Endodermal cell (in vitro differentiated cells): ENCODE data around the gene PAQR9. TPM values are rescaled to one million over a fixed set of nuclear protein-coding genes. Genes with fewer than 3 reads are reported as not detected.

Experiments used
- DNase-seq: peaks from one replicate; pipeline ENCODE4 v3.0.0-alpha.2; 2017
- H3K27ac ChIP-seq: 2 replicates; pipeline ENCODE4 v1.5.1; 2013; ENCODE audit warnings: mild to moderate bottlenecking, low read depth, low read length, moderate library complexity
- H3K27me3 ChIP-seq: 2 replicates; pipeline ENCODE4 v1.6.1; 2013; ENCODE audit warnings: mild to moderate bottlenecking, low read length, moderate library complexity; ENCODE audit not compliant: insufficient read depth, control insufficient read depth, poor library complexity, severe bottlenecking
- H3K36me3 ChIP-seq: 2 replicates; pipeline ENCODE4 v1.7.0; 2013; ENCODE audit warnings: mild to moderate bottlenecking, low read length, moderate library complexity; ENCODE audit not compliant: control insufficient read depth, insufficient read depth
- H3K4me1 ChIP-seq: one replicate; pipeline ENCODE4 v1.7.0; 2013; ENCODE audit warnings: low read length; ENCODE audit not compliant: control insufficient read depth, insufficient read depth
- H3K4me3 ChIP-seq: 2 replicates; pipeline ENCODE4 v1.5.1; 2013; ENCODE audit warnings: mild to moderate bottlenecking, low read length, moderate library complexity
- H3K9ac ChIP-seq: 2 replicates; pipeline ENCODE4 v1.6.1; 2013; ENCODE audit warnings: mild to moderate bottlenecking, low read length, moderate library complexity; ENCODE audit not compliant: poor library complexity, severe bottlenecking; ENCODE audit errors: extremely low read depth
- H3K9me3 ChIP-seq: 2 replicates; pipeline ENCODE4 v1.6.1; 2013; ENCODE audit warnings: mild to moderate bottlenecking, low read length, moderate library complexity; ENCODE audit not compliant: control insufficient read depth
- H3K27ac Mint-ChIP-seq: 2 replicates; pipeline ENCODE4 v1.8.0; 2020; ENCODE audit warnings: mixed read lengths
- H3K27me3 Mint-ChIP-seq: 2 replicates; pipeline ENCODE4 v1.8.0; 2021; ENCODE audit warnings: mild to moderate bottlenecking, mixed read lengths; ENCODE audit not compliant: insufficient read depth
- H3K36me3 Mint-ChIP-seq: 2 replicates; pipeline ENCODE4 v1.8.0; 2020; ENCODE audit warnings: low read depth, mixed read lengths
- H3K4me1 Mint-ChIP-seq: 2 replicates; pipeline ENCODE4 v1.8.0; 2020; ENCODE audit warnings: mixed read lengths
- H3K4me3 Mint-ChIP-seq: 2 replicates; pipeline ENCODE4 v1.8.0; 2020; ENCODE audit warnings: mild to moderate bottlenecking, moderate library complexity, mixed read lengths
- H3K9me3 Mint-ChIP-seq: 2 replicates; pipeline ENCODE4 v1.8.0; 2020; ENCODE audit warnings: mild to moderate bottlenecking, mixed read lengths
- WGBS, 2 experiments: methylation state at CpG; one replicate each; pipeline versions ENCODE4 v1.1.5 to v1.1.7; 2013; ENCODE audit warnings: missing lambda C conversion rate in 2 of 2, mixed read lengths in 1 of 2; ENCODE audit not compliant: insufficient coverage in 1 of 2, insufficient read length in 1 of 2; 5-methylcytosine and 5-hydroxymethylcytosine counted together
- total RNA-seq, 2 donors: library from RNA; stranded (reverse); fragmentation: NEBNext Ultra II Directional in 1 of 2; extraction: Animal tissue kit (Norgen Biotek cat#: 25700) in 1 of 2; gene quantifications; 2 replicates in 1 of 2; 3 replicates in 1 of 2; pipeline ENCODE4 v1.2.1, GENCODE V29; 2021
- TF ChIP-seq, protein P1 (sequence below): fragments of 200-600 bp; sonication (generic); conservative IDR thresholded peaks from 2 replicates; pipeline ENCODE4 v1.5.0; 2021; ENCODE audit warnings: antibody characterized with exemption, mild to moderate bottlenecking

PAQR9 gene
- total RNA-seq, 2 donors from 2014 or later, result 4.2 to 11.1 TPM

- no peaks in the 10 kb centered on the region for H3K4me1 ChIP-seq
- no peak overlapping the region for H3K27ac ChIP-seq
- H3K27me3 ChIP-seq, result no peaks in the 10 kb centered on the region
- WGBS, 2 experiments, result 92 to 100% methylated on average over 1 of the region's 1 CpG
- H3K9me3 ChIP-seq, result no peaks in the 10 kb centered on the region
- no peak overlapping the region for H3K9ac ChIP-seq
- H3K4me3 ChIP-seq, result no peak overlapping the region
- no peaks in the 10 kb centered on the region for H3K36me3 ChIP-seq
- H3K4me3 Mint-ChIP-seq, result no peak overlapping the region
- TF ChIP-seq, protein P1, sequence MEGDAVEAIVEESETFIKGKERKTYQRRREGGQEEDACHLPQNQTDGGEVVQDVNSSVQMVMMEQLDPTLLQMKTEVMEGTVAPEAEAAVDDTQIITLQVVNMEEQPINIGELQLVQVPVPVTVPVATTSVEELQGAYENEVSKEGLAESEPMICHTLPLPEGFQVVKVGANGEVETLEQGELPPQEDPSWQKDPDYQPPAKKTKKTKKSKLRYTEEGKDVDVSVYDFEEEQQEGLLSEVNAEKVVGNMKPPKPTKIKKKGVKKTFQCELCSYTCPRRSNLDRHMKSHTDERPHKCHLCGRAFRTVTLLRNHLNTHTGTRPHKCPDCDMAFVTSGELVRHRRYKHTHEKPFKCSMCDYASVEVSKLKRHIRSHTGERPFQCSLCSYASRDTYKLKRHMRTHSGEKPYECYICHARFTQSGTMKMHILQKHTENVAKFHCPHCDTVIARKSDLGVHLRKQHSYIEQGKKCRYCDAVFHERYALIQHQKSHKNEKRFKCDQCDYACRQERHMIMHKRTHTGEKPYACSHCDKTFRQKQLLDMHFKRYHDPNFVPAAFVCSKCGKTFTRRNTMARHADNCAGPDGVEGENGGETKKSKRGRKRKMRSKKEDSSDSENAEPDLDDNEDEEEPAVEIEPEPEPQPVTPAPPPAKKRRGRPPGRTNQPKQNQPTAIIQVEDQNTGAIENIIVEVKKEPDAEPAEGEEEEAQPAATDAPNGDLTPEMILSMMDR, result no peak
- H3K4me1 Mint-ChIP-seq, result peaks cover 7% of the 10 kb centered on the region
- peaks cover 14% of the 10 kb centered on the region for H3K27me3 Mint-ChIP-seq
- no peaks in the 10 kb centered on the region for H3K9me3 Mint-ChIP-seq
- no peak overlapping the region for H3K27ac Mint-ChIP-seq
- H3K36me3 Mint-ChIP-seq, result no peaks in the 10 kb centered on the region
- DNase-seq, result no peak
Observed at GRCh38 chr3:142913432-142913831, 50.0 kb downstream of the PAQR9 start.

GRCh38 chr3:142912402-142913172 lies 50.9 kb downstream of the PAQR9 start:
- Histone ChIP-seq H3K9ac (no peak overlapping the region), H3K4me1 (no peaks in the 10 kb centered on the region), H3K27ac (no peak overlapping the region), H3K36me3 (no peaks in the 10 kb centered on the region), H3K27me3 (no peaks in the 10 kb centered on the region), H3K9me3 (no peaks in the 10 kb centered on the region), H3K4me3 (no peak overlapping the region)
- TF ChIP-seq, protein P1, result no peak
- Mint-ChIP-seq H3K27ac (no peak overlapping the region), H3K4me1 (peaks cover 7% of the 10 kb centered on the region), H3K36me3 (no peaks in the 10 kb centered on the region), H3K27me3 (peaks cover 7% of the 10 kb centered on the region), H3K9me3 (no peaks in the 10 kb centered on the region), H3K4me3 (no peak overlapping the region)
- 94 to 95% methylated on average over 6 of the region's 6 CpGs for WGBS, 2 experiments
- DNase-seq, result no peak

Other genes with a start within 250 kb of the PAQR9 start
- gene TRPC1, start 239.6 kb downstream of the PAQR9 start, total RNA-seq, result 10 to 100 TPM; 18.2 to 18.9 TPM
- gene PCOLCE2, start 74.6 kb downstream of the PAQR9 start, total RNA-seq, result 10 to 100 TPM; 17.0 to 18.0 TPM
- gene U2SURP, start 37.9 kb upstream of the PAQR9 start, total RNA-seq, result 100 to 1,000 TPM; 139 to 160 TPM
- gene CHST2, start 156.1 kb upstream of the PAQR9 start, total RNA-seq, result 1 to 10 TPM; 3.4 to 7.2 TPM